Ovary (tissue), 9 donors: ENCODE measurements around the gene NELFB. TPM values are rescaled to one million over a fixed set of nuclear protein-coding genes. Genes with fewer than 3 reads are reported as not detected.
A peak's percentile ranks its signal among the peaks of the same experiment; 100 is the strongest.

Experiments
- DNase-seq, 5 donors: peaks; one replicate each; pipeline ENCODE4 v3.0.0-alpha.2; 2019 to 2020
- H3K27ac ChIP-seq, 2 donors: fragments of 200-600 bp; one replicate each; pipeline versions ENCODE4 v1.5.1 to v1.8.0; 2019 to 2022
- H3K27me3 ChIP-seq: fragments of 200-600 bp; one replicate; pipeline ENCODE4 v1.8.0; 2022
- H3K36me3 ChIP-seq: fragments of 200-600 bp; sonication (generic); one replicate; pipeline ENCODE4 v1.5.1; 2019
- H3K4me1 ChIP-seq: one replicate; pipeline ENCODE4 v1.8.1; 2013; ENCODE audit warnings: mild to moderate bottlenecking, moderate library complexity; ENCODE audit not compliant: insufficient read depth
- H3K4me3 ChIP-seq: fragments of 200-600 bp; sonication (generic); one replicate; pipeline ENCODE4 v1.5.1; 2017
- H3K9me3 ChIP-seq, 2 donors: fragments of 200-600 bp in 1 of 2; sonication (generic) in 1 of 2; one replicate each; pipeline versions ENCODE4 v1.5.1 to v1.8.1; 2013 to 2019; ENCODE audit warnings: mild to moderate bottlenecking in 1 of 2, moderate library complexity in 1 of 2
- EP300 ChIP-seq: sonication (generic); formaldehyde crosslinking; IDR thresholded peaks from one replicate; pipeline ENCODE4 v1.6.1; 2017; ENCODE audit warnings: antibody characterized with exemption
- POLR2A ChIP-seq: fragments of 450-650 bp; IDR thresholded peaks from one replicate; pipeline ENCODE4 v1.6.1; 2017; ENCODE audit warnings: antibody characterized with exemption, mild to moderate bottlenecking, moderate library complexity
- WGBS, 3 donors: extraction: QIAGEN DNeasy Blood & Tissue Kit in 1 of 3; methylation state at CpG; one replicate each; pipeline versions ENCODE4 v1.1.5 to v1.1.7; 2013 to 2017; 5-methylcytosine and 5-hydroxymethylcytosine counted together
- intact Hi-C, 4 donors: fragments of 100-400 bp; cut with DNase I; formaldehyde crosslinking; loops; one replicate each; pipeline versions ENCODE4 v1.11.0 to v1.15.1; 2022 to 2023
- polyA plus RNA-seq, 2 donors: library from polyadenylated mRNA; stranded (reverse); fragments of 200-250 nt in 1 of 2; fragments of 350-450 nt in 1 of 2; fragmentation: Illumina TruSeq in 1 of 2; extraction: RNeasy Lipid Tissue Mini Kit (QIAGEN cat#74804) in 1 of 2; gene quantifications; one replicate each; pipeline ENCODE4 v1.2.3, GENCODE V29; 2013 to 2014
- total RNA-seq, 7 donors: library from RNA; depleted of rRNA in 2 of 7; stranded (reverse); fragments of >200 nt in 2 of 7; fragmentation: NEBNext Ultra II Directional in 3 of 7; extraction: Animal tissue kit (Norgen Biotek cat#: 25700) in 3 of 7; gene quantifications; one replicate each; pipeline versions ENCODE4 v1.1.0 to v1.2.4, GENCODE V29; 2016 to 2023
- TF ChIP-seq, protein P1 (sequence below), 3 donors: fragments of 450-650 bp in 2 of 3; fragments of 200-600 bp in 1 of 3; IDR thresholded peaks; one replicate each; pipeline versions ENCODE4 v1.5.1 to v1.8.0; 2016 to 2022; ENCODE audit warnings: antibody characterized with exemption in 3 of 3, mild to moderate bottlenecking in 1 of 3
- donor health status: DM: no; HTN: no; CAD: no; lungs with moderate emphysema.
- donor health status: DM: no; HTN: no; CAD: no.
- donor health status: Bipolar disorder and iron deficiency.
- donor health status: DM: yes; HTN: yes; CAD: no.
- donor health status: DM: no; HTN: no; CAD: no.
- donor health status: DM: yes; HTN: yes; CAD: no.

NELFB gene
- total and polyA plus RNA-seq, 9 donors = 10.9 to 56.6 (median 44.5) TPM

DNA sequence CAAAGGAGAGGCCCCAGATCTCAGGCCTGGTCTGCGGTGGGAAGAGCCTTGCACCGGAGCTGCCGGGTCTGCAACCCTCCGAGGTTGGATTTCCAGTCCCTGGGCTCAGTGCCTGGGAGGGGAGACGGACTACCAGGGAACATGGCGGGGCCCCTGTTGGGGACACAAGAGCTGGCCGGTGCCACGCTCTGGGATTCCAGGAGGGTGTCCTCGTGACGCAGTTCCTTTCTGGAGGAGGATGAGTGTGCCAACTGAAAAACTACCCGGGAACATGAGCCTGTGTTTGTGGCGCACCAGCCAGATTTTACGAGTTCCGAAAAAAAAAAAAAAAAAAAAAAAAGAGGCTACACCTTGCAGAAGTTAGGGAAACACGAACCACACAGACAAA lies 38.0 kb downstream of the NELFB start:
- H3K27me3 ChIP-seq = peaks cover 4% of the 10 kb centered on the region
- TF ChIP-seq POLR2A (no peak), EP300 (no peak)
- TF ChIP-seq, protein P1, sequence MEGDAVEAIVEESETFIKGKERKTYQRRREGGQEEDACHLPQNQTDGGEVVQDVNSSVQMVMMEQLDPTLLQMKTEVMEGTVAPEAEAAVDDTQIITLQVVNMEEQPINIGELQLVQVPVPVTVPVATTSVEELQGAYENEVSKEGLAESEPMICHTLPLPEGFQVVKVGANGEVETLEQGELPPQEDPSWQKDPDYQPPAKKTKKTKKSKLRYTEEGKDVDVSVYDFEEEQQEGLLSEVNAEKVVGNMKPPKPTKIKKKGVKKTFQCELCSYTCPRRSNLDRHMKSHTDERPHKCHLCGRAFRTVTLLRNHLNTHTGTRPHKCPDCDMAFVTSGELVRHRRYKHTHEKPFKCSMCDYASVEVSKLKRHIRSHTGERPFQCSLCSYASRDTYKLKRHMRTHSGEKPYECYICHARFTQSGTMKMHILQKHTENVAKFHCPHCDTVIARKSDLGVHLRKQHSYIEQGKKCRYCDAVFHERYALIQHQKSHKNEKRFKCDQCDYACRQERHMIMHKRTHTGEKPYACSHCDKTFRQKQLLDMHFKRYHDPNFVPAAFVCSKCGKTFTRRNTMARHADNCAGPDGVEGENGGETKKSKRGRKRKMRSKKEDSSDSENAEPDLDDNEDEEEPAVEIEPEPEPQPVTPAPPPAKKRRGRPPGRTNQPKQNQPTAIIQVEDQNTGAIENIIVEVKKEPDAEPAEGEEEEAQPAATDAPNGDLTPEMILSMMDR (IDR thresholded peaks at IDR 0.05) = no peak
- H3K9me3 ChIP-seq = no peaks in the 10 kb centered on the region

DNA sequence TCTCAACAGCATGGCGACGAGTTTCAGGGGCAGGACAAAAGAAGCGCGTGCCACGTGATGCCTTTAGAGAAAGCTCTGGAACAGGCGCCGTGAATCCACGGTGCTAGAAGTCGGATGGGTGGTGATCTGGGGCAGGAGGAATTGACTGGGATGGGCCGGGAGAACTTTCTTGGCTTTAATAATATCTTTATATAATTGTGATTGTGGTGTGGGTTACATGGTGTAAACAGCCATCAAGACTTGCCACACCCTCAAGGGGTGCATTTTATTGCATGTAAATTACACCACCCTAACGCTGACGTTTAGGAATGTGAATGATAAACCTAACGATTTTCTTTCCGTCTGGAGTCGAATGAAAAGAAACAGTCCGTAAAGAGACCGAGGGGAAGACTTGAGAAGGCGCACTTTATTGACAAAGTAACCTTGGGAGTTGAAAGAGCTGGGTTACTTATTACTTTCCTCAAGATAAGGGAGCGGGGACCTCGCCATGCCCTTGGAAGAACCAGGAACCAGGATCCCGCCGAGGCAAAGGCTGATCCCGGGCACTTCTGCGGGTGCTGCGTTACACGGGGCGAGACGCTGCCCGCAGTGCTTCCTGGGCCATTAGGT lies 38.5 kb downstream of the NELFB start:
- TF ChIP-seq POLR2A = no peak
- TF ChIP-seq EP300 = no peak
- TF ChIP-seq, protein P1 (IDR thresholded peaks at IDR 0.05) = no peak
- H3K9me3 ChIP-seq = no peaks in the 10 kb centered on the region
- H3K27me3 ChIP-seq = peaks cover 8% of the 10 kb centered on the region
- no peak overlapping the region for H3K4me3 ChIP-seq
- intact Hi-C loops = loop anchor here in 2 of 4 donors (10.0 kb wide), 2 partner anchors 151 to 231 kb away; partner anchors contain the start of gene ENTPD8 (in 1 of the 2)
- 55 to 66% (median 65%) methylated on average over 29 of the region's 29 CpGs for WGBS, 3 donors
- DNase-seq = peak in 1 of 5 donors; percentile 16
- H3K36me3 ChIP-seq = no peaks in the 10 kb centered on the region
- no peak overlapping the region for H3K27ac ChIP-seq
- H3K4me1 ChIP-seq = peaks cover 5% of the 10 kb centered on the region

More for the DNA sequence above, 38.0 kb downstream of the NELFB start:
- Histone ChIP-seq H3K36me3 (no peaks in the 10 kb centered on the region), H3K4me3 (no peak overlapping the region), H3K4me1 (peaks cover 5% of the 10 kb centered on the region), H3K27ac (no peak overlapping the region)
- intact Hi-C loops = loop anchor here in 2 of 4 donors (10.0 kb wide), 2 partner anchors 152 to 232 kb away; partner anchors contain the start of gene ENTPD8 (in 1 of the 2)
- peak in 1 of 5 donors; percentile 6 for DNase-seq
- WGBS, 3 donors = 65 to 74% (median 73%) methylated on average over 15 of the region's 15 CpGs

DNA sequence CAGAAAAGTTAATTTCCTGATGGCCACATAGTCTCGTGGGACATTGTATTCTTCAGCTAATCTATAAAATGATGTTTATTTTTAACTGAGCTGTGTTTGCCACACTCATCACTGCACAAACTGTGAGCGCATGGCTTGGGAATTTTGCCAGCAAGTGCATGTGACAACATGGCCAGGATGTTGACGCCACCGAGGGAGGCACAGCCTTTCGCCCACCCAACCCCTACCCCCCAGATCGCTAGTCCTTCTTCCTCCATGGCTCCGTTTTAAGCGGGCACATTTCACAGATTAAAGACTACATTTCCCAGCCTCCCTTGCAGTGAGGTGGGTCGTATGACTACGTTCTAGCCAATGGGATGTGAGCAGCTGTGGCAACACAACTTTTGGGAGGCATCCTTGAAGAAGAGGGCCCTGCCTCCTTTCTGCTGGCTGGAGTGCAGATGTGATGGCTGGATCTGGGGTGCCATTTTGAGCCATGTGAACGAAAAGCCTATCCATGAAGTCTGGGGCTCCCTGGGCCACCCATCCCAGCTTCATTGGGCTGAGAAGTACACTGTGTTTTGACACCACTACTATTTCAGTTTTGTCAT lies 39.1 kb downstream of the NELFB start:
- H3K27ac ChIP-seq = no peak overlapping the region
- intact Hi-C loops = loop anchor here in 2 of 4 donors (10.0 kb wide), 2 partner anchors 151 to 231 kb away; partner anchors contain the start of gene ENTPD8 (in 1 of the 2)
- H3K27me3 ChIP-seq = peaks cover 8% of the 10 kb centered on the region

DNA sequence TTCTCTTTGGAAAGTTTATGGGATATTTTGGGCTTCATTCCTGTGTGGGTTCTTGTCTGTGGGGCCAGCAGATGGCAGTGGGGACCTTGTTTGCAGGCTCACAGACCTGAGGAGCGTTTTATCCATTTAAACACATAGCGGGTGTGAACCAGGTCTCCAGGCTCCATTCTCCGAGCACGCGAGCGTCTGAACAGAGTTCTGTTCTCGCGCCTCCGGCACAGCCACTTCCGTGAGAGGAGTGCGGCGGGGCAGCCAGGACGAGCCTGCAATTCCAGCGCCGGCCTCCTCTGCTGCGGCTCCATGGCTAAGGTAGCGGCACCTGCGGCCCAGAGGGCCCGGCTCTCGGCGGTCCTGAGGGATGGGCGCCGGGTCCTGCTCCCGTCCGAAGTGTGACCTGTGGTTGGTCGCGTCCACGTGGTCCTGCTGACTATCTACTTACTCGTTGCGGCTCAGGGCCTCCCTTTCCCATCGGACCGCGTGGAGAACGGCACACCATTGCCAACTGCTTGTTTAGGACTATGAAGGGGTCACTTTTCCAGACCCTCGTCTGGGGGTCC lies 39.6 kb downstream of the NELFB start:
- DNase-seq = peak in 3 of 5 donors; percentile 11 to 41 (median 25)

More for the DNA sequence above, 39.1 kb downstream of the NELFB start:
- Histone ChIP-seq H3K9me3 (no peaks in the 10 kb centered on the region), H3K36me3 (no peaks in the 10 kb centered on the region), H3K4me1 (peaks cover 5% of the 10 kb centered on the region), H3K4me3 (no peak overlapping the region)
- TF ChIP-seq EP300 (no peak), POLR2A (no peak)
- TF ChIP-seq, protein P1 (IDR thresholded peaks at IDR 0.05) = no peak
- 48 to 62% (median 58%) methylated on average over 11 of the region's 11 CpGs for whole genome bisulfite sequencing, 3 donors
- DNase-seq = peak in 3 of 5 donors; percentile 12 to 32 (median 22)

More for the DNA sequence above, 39.6 kb downstream of the NELFB start:
- Histone ChIP-seq H3K27ac (no peak overlapping the region), H3K4me1 (peaks cover 5% of the 10 kb centered on the region), H3K36me3 (no peaks in the 10 kb centered on the region), H3K9me3 (no peaks in the 10 kb centered on the region), H3K27me3 (peaks cover 8% of the 10 kb centered on the region), H3K4me3 (peak overlapping the region; percentile 9)
- intact Hi-C loops = loop anchor here (5.0 to 10.0 kb wide), 4 partner anchors 113 to 230 kb away; partner anchors contain the start of gene ENTPD8 (in 1 of the 4)
- 7 to 20% (median 17%) methylated on average over 26 to 35 of the region's 35 CpGs for WGBS, 3 donors
- TF ChIP-seq EP300 (no peak), POLR2A (no peak)
- TF ChIP-seq, protein P1 (IDR thresholded peaks at IDR 0.05) = no peak
